OCI-LY3 (cell line): ENCODE measurements around the gene SEPTIN1.

Experiments
- H2AFZ ChIP-seq: fragments of 200-600, 300-600 bp; shearing (Covaris generic); 2 replicates; pipeline ENCODE4 v1.6.0; 2014; ENCODE audit warnings: antibody characterized with exemption, low read depth, low read length
- H3K27ac ChIP-seq: fragments of 200-600, 300-600 bp; sonication (generic); 2 replicates; pipeline ENCODE4 v1.5.1; 2014; ENCODE audit warnings: mild to moderate bottlenecking, low read length, moderate library complexity, mixed read lengths
- H3K27me3 ChIP-seq: fragments of 200-600, 300-600 bp; sonication (generic); 2 replicates; pipeline ENCODE4 v1.6.1; 2014; ENCODE audit warnings: low read depth, low read length, mixed read lengths
- H3K36me3 ChIP-seq: fragments of 200-600, 300-600 bp; sonication (generic); replicated peaks from 2 replicates; pipeline ENCODE3; 2014; ENCODE audit warnings: low read depth, low read length, mixed read lengths
- H3K4me1 ChIP-seq: fragments of 300-600, 200-600 bp; sonication (generic); 2 replicates; pipeline ENCODE4 v1.6.1; 2014; ENCODE audit warnings: low read length, mixed read lengths
- H3K4me2 ChIP-seq: fragments of 200-600, 300-600 bp; sonication (generic); 2 replicates; pipeline ENCODE4 v1.6.1; 2014; ENCODE audit warnings: low read length, mixed read lengths
- H3K4me3 ChIP-seq: fragments of 300-600, 200-600 bp; sonication (generic); 2 replicates; pipeline ENCODE4 v1.5.1; 2014; ENCODE audit warnings: antibody characterized with exemption, mild to moderate bottlenecking, low read length, moderate library complexity
- H3K79me2 ChIP-seq: fragments of 300-600, 200-600 bp; shearing (Covaris generic); 2 replicates; pipeline ENCODE4 v1.6.1; 2014; ENCODE audit warnings: mild to moderate bottlenecking, low read length, mixed read lengths
- H3K9ac ChIP-seq: fragments of 300-600, 200-600 bp; shearing (Covaris generic); 2 replicates; pipeline ENCODE4 v1.6.0; 2014; ENCODE audit warnings: mild to moderate bottlenecking, low read length, moderate library complexity
- H3K9me3 ChIP-seq: fragments of 200-600, 300-600 bp; shearing (Covaris generic); 2 replicates; pipeline ENCODE4 v1.6.1; 2014; ENCODE audit warnings: low read length, mixed read lengths; ENCODE audit not compliant: insufficient read depth
- H4K20me1 ChIP-seq: fragments of 200-600, 300-600 bp; sonication (generic); 2 replicates; pipeline ENCODE4 v1.6.1; 2016; ENCODE audit warnings: low read length, mixed read lengths; ENCODE audit not compliant: insufficient read depth
- CTCF ChIP-seq: fragments of 200-600, 300-600 bp; sonication (generic); IDR thresholded peaks from 2 replicates; pipeline ENCODE4 v1.5.1; 2014; ENCODE audit warnings: antibody characterized with exemption, low read length, low read depth
- EZH2phosphoT487 ChIP-seq: fragments of 200-600 bp; shearing (Covaris generic); IDR thresholded peaks from 2 replicates; pipeline ENCODE4 v1.6.1; 2018; ENCODE audit warnings: antibody characterized with exemption, mixed run types, low read depth

SEPTIN1 gene

DNA sequence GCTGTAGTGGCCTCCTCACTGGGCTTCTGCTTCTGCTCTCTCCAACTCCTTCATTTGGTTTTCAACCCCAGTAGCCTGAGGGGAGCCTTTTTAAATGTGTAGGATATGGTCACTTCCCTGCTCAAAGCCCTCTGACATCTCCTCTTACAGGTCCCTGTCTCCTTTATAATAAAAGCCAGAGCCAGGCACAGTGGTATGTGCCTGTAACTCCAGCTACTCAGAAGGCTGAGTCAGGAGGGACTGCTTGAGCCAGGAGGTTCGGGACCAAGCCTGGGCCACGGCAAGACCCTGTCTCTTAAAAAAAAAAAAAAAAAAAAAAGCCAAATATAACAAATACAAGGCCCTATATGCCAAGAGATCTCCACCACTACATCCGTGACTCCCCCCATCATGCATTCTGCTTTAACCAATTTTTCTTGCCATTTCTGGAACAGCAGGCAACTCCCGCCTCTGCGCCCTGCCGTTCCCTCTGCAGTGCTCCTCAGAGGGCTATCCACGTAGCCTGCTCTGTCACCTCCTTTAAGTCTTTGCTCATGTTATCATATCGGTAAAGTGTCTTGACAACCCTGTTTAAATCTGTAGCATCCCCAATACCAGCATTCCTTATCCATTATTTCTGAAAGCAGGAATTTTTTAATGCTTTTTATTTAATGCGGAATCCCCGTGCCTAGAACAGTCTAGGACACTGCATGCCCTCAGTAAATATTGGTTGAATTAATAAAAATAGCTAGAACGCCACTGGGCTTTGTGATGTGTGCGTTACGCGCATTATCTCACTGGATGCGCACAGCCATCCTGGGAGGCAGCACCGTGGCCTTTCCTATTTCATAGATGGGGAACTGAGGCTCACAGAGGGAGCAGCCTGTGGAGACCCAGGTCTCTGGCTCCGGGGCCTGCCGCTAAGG lies 34.5 kb upstream of the SEPTIN1 start:
- H3K27me3 ChIP-seq, result no peaks in the 10 kb centered on the region
- no peak overlapping the region for H2AFZ ChIP-seq
- no peaks in the 10 kb centered on the region for H3K9me3 ChIP-seq
- no peak overlapping the region for H3K27ac ChIP-seq
- peaks cover 30% of the 10 kb centered on the region for H3K36me3 ChIP-seq
- H4K20me1 ChIP-seq, result peaks cover 8% of the 10 kb centered on the region; the same call in 1 of the 2 replicates
- H3K4me2 ChIP-seq, result no peak overlapping the region
- no peak overlapping the region for H3K4me3 ChIP-seq
- peaks cover 15% of the 10 kb centered on the region for H3K4me1 ChIP-seq
- no peak overlapping the region for H3K9ac ChIP-seq
- H3K79me2 ChIP-seq, result peaks cover 36% of the 10 kb centered on the region
- no peak for TF ChIP-seq CTCF
- TF ChIP-seq EZH2phosphoT487, result no peak

- no peak overlapping the region for H3K4me2 ChIP-seq
- no peak overlapping the region for H2AFZ ChIP-seq
- peaks cover 15% of the 10 kb centered on the region for H3K4me1 ChIP-seq
- no peaks in the 10 kb centered on the region for H3K9me3 ChIP-seq
- no peak overlapping the region for H3K4me3 ChIP-seq
- TF ChIP-seq CTCF, result no peak
- TF ChIP-seq EZH2phosphoT487, result no peak
- no peak overlapping the region for H3K27ac ChIP-seq
- H4K20me1 ChIP-seq, result peaks cover 8% of the 10 kb centered on the region; the same call in 1 of the 2 replicates
- peaks cover 35% of the 10 kb centered on the region for H3K36me3 ChIP-seq
- H3K79me2 ChIP-seq, result peaks cover 36% of the 10 kb centered on the region
- H3K9ac ChIP-seq, result no peak overlapping the region
- H3K27me3 ChIP-seq, result no peaks in the 10 kb centered on the region
These were observed 33.8 kb upstream of the SEPTIN1 start for GRCh38 chr16:30416047-30416603.

GRCh38 chr16:30414159-30414558 lies 31.8 kb upstream of the SEPTIN1 start:
- H3K9ac ChIP-seq, result no peak overlapping the region
- H3K4me1 ChIP-seq, result peaks cover 18% of the 10 kb centered on the region
- no peaks in the 10 kb centered on the region for H3K27me3 ChIP-seq
- no peak overlapping the region for H3K27ac ChIP-seq
- no peaks in the 10 kb centered on the region for H3K9me3 ChIP-seq
- no peak overlapping the region for H2AFZ ChIP-seq
- H3K79me2 ChIP-seq, result peaks cover 33% of the 10 kb centered on the region
- H3K4me3 ChIP-seq, result no peak overlapping the region
- no peak overlapping the region for H3K4me2 ChIP-seq
- TF ChIP-seq CTCF, result no peak
- peaks cover 5% of the 10 kb centered on the region; the same call in 1 of the 2 replicates for H4K20me1 ChIP-seq
- peaks cover 31% of the 10 kb centered on the region for H3K36me3 ChIP-seq

- Histone ChIP-seq H2AFZ (no peak overlapping the region), H3K79me2 (peaks cover 30% of the 10 kb centered on the region), H3K27ac (peak overlapping the region; percentile 5; the same call in 1 of the 2 replicates), H3K9ac (no peak overlapping the region), H3K27me3 (no peaks in the 10 kb centered on the region), H3K36me3 (peaks cover 27% of the 10 kb centered on the region), H3K4me3 (no peak overlapping the region), H4K20me1 (peaks cover 5% of the 10 kb centered on the region; the same call in 1 of the 2 replicates), H3K4me2 (no peak overlapping the region), H3K4me1 (peaks cover 27% of the 10 kb centered on the region), H3K9me3 (no peaks in the 10 kb centered on the region)
- TF ChIP-seq CTCF (no peak), EZH2phosphoT487 (no peak)
These were observed 30.9 kb upstream of the SEPTIN1 start for GRCh38 chr16:30413112-30413806.
